Measurements from ENCODE around the gene TEX14. TPM values are rescaled to one million over a fixed set of nuclear protein-coding genes. Genes with fewer than 3 reads are reported as not detected.

TEX14 gene
- total and polyA plus RNA-seq, 2 donors (not counting 3 experiments of a cell fraction or from before 2014, with no cell fraction given) = 0.10 TPM; not detected in 1

DNA sequence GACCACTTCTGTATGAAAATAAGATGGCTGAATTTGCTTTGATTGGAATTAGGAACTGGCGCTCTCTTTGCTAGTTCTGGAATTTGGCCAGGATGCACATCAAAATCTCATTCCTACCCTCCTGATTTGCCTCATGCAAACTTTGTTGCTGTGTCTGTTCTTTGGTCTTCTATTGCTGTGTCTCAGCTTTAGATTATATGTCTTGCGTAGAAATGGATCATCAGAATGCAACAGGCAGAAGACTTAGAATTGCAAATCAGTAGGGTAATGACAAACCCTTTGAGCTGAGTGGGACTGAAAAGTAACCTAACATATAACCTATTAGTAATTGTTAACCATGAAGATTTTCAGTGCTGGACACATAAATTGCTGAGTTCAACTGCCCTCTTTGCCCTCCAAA, 30.9 kb upstream of the TEX14 start:
- H3K4me2 ChIP-seq (ENCODE audit: insufficient read depth, low read length) = no peak overlapping the region
- no TSS peak for BruUV-seq (replicated peaks)
- H3K27me3 ChIP-seq (ENCODE audit: control insufficient read depth in 2 of 2, insufficient read depth in 2 of 2, low read length in 2 of 2) = no peaks in the 10 kb centered on the region
- DNase-seq (ENCODE audit: low read depth, low spot score) (no peak), FAIRE-seq (no peak)
- H3K9me1 ChIP-seq (replicated peaks; ENCODE audit: control insufficient read depth, extremely low read depth, insufficient read depth, low read length) = no peaks in the 10 kb centered on the region
- no peak overlapping the region for H3K27ac ChIP-seq (ENCODE audit: insufficient read depth, low read depth, low read length)
- no peak for TF ChIP-seq JUN (IDR thresholded peaks at IDR 0.05; ENCODE audit: borderline replicate concordance, insufficient read depth, insufficient read length, low read depth)
- TF ChIP-seq, protein P1, sequence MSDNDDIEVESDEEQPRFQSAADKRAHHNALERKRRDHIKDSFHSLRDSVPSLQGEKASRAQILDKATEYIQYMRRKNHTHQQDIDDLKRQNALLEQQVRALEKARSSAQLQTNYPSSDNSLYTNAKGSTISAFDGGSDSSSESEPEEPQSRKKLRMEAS (IDR thresholded peaks at IDR 0.05; ENCODE audit: insufficient read depth, insufficient read length) = no peak
- no peak for TF ChIP-seq GATA2 (IDR thresholded peaks at IDR 0.05; ENCODE audit: insufficient read depth, insufficient read length, low read depth, low read length)
- TF ChIP-seq FOS (IDR thresholded peaks at IDR 0.05; ENCODE audit: borderline replicate concordance, insufficient read depth, low read length) = no peak
- TF ChIP-seq MYC (IDR thresholded peaks at IDR 0.05; ENCODE audit: low read depth, low read length) = no peak
- no peak for TF ChIP-seq POLR2AphosphoS5 (IDR thresholded peaks at IDR 0.05; ENCODE audit: insufficient read depth, low read depth, low read length)
- TF ChIP-seq POLR2A (IDR thresholded peaks at IDR 0.05; ENCODE audit: low read depth, low read length) = no peak
- TF ChIP-seq, protein P2, sequence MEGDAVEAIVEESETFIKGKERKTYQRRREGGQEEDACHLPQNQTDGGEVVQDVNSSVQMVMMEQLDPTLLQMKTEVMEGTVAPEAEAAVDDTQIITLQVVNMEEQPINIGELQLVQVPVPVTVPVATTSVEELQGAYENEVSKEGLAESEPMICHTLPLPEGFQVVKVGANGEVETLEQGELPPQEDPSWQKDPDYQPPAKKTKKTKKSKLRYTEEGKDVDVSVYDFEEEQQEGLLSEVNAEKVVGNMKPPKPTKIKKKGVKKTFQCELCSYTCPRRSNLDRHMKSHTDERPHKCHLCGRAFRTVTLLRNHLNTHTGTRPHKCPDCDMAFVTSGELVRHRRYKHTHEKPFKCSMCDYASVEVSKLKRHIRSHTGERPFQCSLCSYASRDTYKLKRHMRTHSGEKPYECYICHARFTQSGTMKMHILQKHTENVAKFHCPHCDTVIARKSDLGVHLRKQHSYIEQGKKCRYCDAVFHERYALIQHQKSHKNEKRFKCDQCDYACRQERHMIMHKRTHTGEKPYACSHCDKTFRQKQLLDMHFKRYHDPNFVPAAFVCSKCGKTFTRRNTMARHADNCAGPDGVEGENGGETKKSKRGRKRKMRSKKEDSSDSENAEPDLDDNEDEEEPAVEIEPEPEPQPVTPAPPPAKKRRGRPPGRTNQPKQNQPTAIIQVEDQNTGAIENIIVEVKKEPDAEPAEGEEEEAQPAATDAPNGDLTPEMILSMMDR (IDR thresholded peaks at IDR 0.05; ENCODE audit: extremely low read depth in 1 of 2, insufficient read depth in 1 of 2, low read depth in 1 of 2, low read length in 2 of 2) = no peak
- no peak for TF ChIP-seq EZH2 (IDR thresholded peaks at IDR 0.05; ENCODE audit: borderline replicate concordance, low read depth, low read length, severe bottlenecking)
- H3K4me1 ChIP-seq (ENCODE audit: control insufficient read depth, extremely low read depth, insufficient read depth, low read length) = no peaks in the 10 kb centered on the region
- POLR2A ChIA-PET = no interaction called here
- H3K9me3 ChIP-seq (replicated peaks; ENCODE audit: control insufficient read depth, insufficient read depth, low read length) = no peaks in the 10 kb centered on the region
- dilution Hi-C loops (cut with MboI; ENCODE audit: extremely low pct_ligation_motif_present, low sequenced_read_pairs) (no loop called here), intact Hi-C loops (cut with micrococcal nuclease) (no loop called here)
- H3K4me3 ChIP-seq (replicated peaks in 1 of 3; ENCODE audit: insufficient read depth in 1 of 3, low read depth in 1 of 3, low read length in 3 of 3) = no peak overlapping the region
- H3K9ac ChIP-seq (replicated peaks; ENCODE audit: extremely low read depth, insufficient read depth, low read length) = no peak overlapping the region
- CTCF ChIA-PET = no interaction called here
- H3K79me2 ChIP-seq (ENCODE audit: control insufficient read depth, insufficient read depth, low read length) = no peaks in the 10 kb centered on the region
- no peaks in the 10 kb centered on the region for H4K20me1 ChIP-seq (replicated peaks; ENCODE audit: control insufficient read depth, extremely low read depth, insufficient read depth, low read length)
- H2AFZ ChIP-seq (ENCODE audit: low read depth, low read length) = no peak overlapping the region
- H3K36me3 ChIP-seq (ENCODE audit: control insufficient read depth in 2 of 2, extremely low read depth in 1 of 2, insufficient read depth in 2 of 2, low read length in 2 of 2) = no peaks in the 10 kb centered on the region

All from endothelial cell of umbilical vein (primary cell).